Karpas-422 (cell line): ENCODE data around the gene SCARB1. TPM values are rescaled to one million over a fixed set of nuclear protein-coding genes. Genes with fewer than 3 reads are reported as not detected.

Source experiments
- DNase-seq: peaks from one replicate; pipeline ENCODE4 v3.0.0-alpha.2; 2015
- H2AFZ ChIP-seq: fragments of 200-600 bp; sonication (generic); 2 replicates; pipeline ENCODE4 v1.6.1; 2014; ENCODE audit warnings: antibody characterized with exemption, low read length, mixed read lengths
- H3K27ac ChIP-seq: fragments of 200-600 bp; sonication (generic); 2 replicates; pipeline ENCODE4 v1.5.1; 2014; ENCODE audit warnings: mild to moderate bottlenecking, low read length, moderate library complexity
- H3K27me3 ChIP-seq: fragments of 200-600 bp; sonication (generic); 2 replicates; pipeline ENCODE4 v1.6.1; 2014; ENCODE audit warnings: low read length, mixed read lengths
- H3K36me3 ChIP-seq: fragments of 200-600 bp; sonication (generic); 2 replicates; pipeline ENCODE4 v1.6.1; 2014; ENCODE audit warnings: low read length, mixed read lengths; ENCODE audit not compliant: insufficient read depth
- H3K4me1 ChIP-seq: fragments of 200-600 bp; sonication (generic); 2 replicates; pipeline ENCODE4 v1.6.1; 2014; ENCODE audit warnings: mild to moderate bottlenecking, low read length, mixed read lengths
- H3K4me2 ChIP-seq: fragments of 200-600 bp; sonication (generic); 2 replicates; pipeline ENCODE4 v1.6.1; 2014; ENCODE audit warnings: low read length, low read depth, mild to moderate bottlenecking; ENCODE audit not compliant: poor library complexity, severe bottlenecking
- H3K4me3 ChIP-seq: fragments of 200-600 bp; sonication (generic); 2 replicates; pipeline ENCODE4 v1.5.1; 2014; ENCODE audit warnings: mild to moderate bottlenecking, antibody characterized with exemption, low read length, mixed read lengths
- H3K79me2 ChIP-seq: fragments of 200-600 bp; sonication (generic); 2 replicates; pipeline ENCODE4 v1.6.1; 2014; ENCODE audit warnings: mild to moderate bottlenecking, low read length, mixed read lengths
- H3K9ac ChIP-seq: fragments of 200-600 bp; sonication (generic); 2 replicates; pipeline ENCODE4 v1.6.0; 2014; ENCODE audit warnings: low read length
- H3K9me2 ChIP-seq: fragments of 200-600 bp; sonication (generic), shearing (Covaris generic); replicated peaks from 2 replicates; pipeline ENCODE4 v1.6.0; 2014; ENCODE audit warnings: mild to moderate bottlenecking, low read length, moderate library complexity; ENCODE audit not compliant: insufficient read depth
- H3K9me3 ChIP-seq: fragments of 300-700, 200-600 bp; sonication (generic); 2 replicates; pipeline ENCODE4 v1.6.1; 2014; ENCODE audit warnings: low read length, mixed read lengths
- H4K20me1 ChIP-seq: fragments of 200-600 bp; sonication (generic); 2 replicates; pipeline ENCODE4 v1.6.1; 2014; ENCODE audit warnings: mild to moderate bottlenecking, antibody characterized with exemption, low read length, low read depth; ENCODE audit not compliant: insufficient read depth
- total RNA-seq: library from RNA; depleted of rRNA; stranded (reverse); fragments of >200 nt; shearing (Covaris generic); gene quantifications from 2 replicates; pipeline ENCODE4 v1.2.3, GENCODE V29; 2014; ENCODE audit warnings: low replicate concordance

SCARB1 gene
- total RNA-seq, 1 experiment from 2014 or later = 91.7 TPM

DNA sequence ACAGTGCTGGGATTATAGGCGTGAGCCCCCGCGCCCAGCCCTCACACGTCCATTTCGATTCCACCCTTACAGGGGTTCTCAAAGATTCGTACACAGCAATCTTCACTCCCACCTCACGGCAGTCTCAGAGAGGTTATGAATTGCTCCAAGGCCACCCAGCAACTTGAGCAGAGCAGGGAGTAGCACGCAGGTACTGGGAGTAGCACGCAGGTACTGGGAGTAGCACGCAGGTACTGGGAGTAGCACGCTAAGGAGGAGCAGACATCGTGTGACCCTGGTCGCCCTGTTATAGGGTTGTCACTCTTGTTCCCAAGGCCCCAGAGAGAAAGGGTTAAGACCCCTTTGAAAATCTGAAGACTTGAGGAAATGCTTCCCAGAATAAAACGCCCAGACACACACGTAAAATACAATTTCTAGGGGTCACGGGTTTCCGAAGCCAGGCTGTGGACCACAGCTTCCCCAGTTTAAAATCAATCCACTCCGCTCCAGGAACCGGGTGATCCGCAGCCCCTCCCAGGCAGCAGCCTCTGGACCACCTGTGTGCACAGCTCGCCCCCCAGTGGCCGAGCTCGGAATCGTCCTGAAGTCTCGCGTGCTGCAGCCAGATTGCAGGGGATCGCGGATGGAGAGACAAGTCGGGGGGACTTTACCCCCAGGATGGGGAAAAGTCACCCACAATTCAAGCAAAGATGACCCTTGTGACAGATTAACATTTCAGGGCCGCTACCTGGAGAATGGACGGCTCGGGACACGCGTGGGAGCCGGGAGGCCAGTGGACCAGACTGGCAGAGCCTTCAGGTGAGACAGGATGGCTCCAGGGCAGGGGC is 92.0 kb downstream of the SCARB1 start:
- H3K27me3 ChIP-seq = no peaks in the 10 kb centered on the region
- H2AFZ ChIP-seq = no peak overlapping the region
- no peaks in the 10 kb centered on the region; the same call in 1 of the 2 replicates for H4K20me1 ChIP-seq
- no peak overlapping the region for H3K27ac ChIP-seq
- peak; percentile 93 for DNase-seq
- H3K9me2 ChIP-seq = no peaks in the 10 kb centered on the region
- H3K4me3 ChIP-seq = no peak overlapping the region
- peak overlapping the region; percentile 14 for H3K4me2 ChIP-seq
- no peaks in the 10 kb centered on the region for H3K9me3 ChIP-seq
- H3K79me2 ChIP-seq = no peaks in the 10 kb centered on the region
- no peaks in the 10 kb centered on the region for H3K36me3 ChIP-seq
- peaks cover 55% of the 10 kb centered on the region for H3K4me1 ChIP-seq
- H3K9ac ChIP-seq = no peak overlapping the region

DNA sequence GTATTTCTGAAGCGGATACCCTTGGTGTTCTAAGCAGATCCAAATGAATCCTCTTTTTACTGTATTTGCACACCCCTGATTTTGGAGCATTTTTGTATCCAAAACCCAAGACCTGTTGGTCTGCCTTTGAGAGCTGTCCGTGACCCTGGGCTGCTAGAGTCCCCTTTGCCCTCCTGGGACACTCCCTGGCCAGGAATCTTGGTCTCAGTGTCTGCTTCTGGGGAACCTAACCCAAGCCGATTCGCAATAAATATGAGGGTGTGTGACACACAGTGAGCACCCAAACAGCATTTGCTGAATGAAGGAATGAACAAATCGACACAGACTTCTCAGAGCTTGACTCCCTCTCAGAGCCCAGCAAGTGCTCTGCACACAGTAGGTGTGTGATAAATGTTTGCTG is 92.9 kb downstream of the SCARB1 start:
- no peak overlapping the region for H3K27ac ChIP-seq
- no peaks in the 10 kb centered on the region for H3K9me2 ChIP-seq
- no peaks in the 10 kb centered on the region; the same call in 1 of the 2 replicates for H3K9me3 ChIP-seq
- H4K20me1 ChIP-seq = no peaks in the 10 kb centered on the region; the same call in 1 of the 2 replicates
- DNase-seq = no peak
- H3K4me2 ChIP-seq = no peak overlapping the region
- peaks cover 54% of the 10 kb centered on the region for H3K4me1 ChIP-seq
- H3K4me3 ChIP-seq = no peak overlapping the region
- no peak overlapping the region for H3K9ac ChIP-seq
- H3K27me3 ChIP-seq = no peaks in the 10 kb centered on the region
- no peaks in the 10 kb centered on the region for H3K79me2 ChIP-seq
- no peaks in the 10 kb centered on the region for H3K36me3 ChIP-seq
- H2AFZ ChIP-seq = no peak overlapping the region

DNA sequence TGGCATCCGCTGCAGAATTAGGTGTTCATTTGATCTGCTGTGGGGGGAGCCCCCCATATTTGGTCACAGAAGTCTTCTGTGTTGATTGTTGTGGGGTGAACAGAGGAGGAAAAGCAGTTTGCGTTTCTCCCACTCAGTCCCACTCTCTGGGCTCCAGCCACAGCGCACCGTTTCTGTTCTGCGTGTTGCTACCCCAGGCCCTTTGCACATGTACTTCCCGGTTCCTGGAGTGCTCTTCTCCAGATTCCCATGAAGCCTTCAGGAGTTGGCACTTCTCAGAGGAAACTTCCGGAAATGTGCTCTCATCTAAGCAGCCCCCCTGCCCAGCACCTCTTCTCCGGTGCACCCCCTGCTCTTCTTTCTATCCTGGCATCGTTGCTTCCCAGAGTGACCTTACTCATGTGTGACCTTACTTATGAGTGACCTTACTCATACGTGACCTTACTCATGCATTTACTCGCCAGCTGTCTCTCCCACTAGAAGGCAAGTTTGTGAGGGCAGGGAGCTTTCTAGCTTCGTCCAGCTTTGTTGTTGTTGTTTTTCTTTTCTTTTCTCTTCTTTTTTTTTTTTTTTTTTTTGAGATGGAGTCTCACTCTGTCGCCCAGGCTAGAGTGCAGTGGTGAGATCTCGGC is 93.7 kb downstream of the SCARB1 start:
- Histone ChIP-seq H3K36me3 (no peaks in the 10 kb centered on the region; the same call in 1 of the 2 replicates), H4K20me1 (no peaks in the 10 kb centered on the region; the same call in 1 of the 2 replicates), H2AFZ (no peak overlapping the region), H3K4me2 (no peak overlapping the region), H3K79me2 (no peaks in the 10 kb centered on the region), H3K27ac (no peak overlapping the region), H3K9me2 (no peaks in the 10 kb centered on the region), H3K27me3 (no peaks in the 10 kb centered on the region), H3K9ac (no peak overlapping the region), H3K4me3 (no peak overlapping the region), H3K9me3 (peaks cover 6% of the 10 kb centered on the region), H3K4me1 (peaks cover 47% of the 10 kb centered on the region)
- no peak for DNase-seq

DNA sequence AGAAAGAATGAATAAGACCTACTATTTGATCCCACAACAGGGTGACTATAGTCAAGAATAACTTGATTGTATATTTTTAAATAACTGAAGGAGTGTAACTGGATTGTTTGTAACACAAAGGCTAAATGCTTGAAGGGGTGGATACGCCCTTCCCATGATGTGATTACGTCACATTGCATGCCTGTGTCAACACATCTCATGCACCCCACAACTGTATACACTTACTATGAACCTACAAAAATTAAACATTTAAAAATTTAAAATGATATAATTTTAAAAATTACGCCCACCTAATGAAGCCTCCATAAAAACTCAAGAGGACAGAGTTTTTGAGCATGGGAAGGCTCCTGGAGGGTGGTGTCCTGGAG is 94.5 kb downstream of the SCARB1 start:
- Histone ChIP-seq H3K9me2 (no peaks in the 10 kb centered on the region), H3K27ac (no peak overlapping the region), H3K4me2 (no peak overlapping the region), H3K79me2 (no peaks in the 10 kb centered on the region), H3K36me3 (no peaks in the 10 kb centered on the region; the same call in 1 of the 2 replicates), H4K20me1 (no peaks in the 10 kb centered on the region; the same call in 1 of the 2 replicates), H3K27me3 (no peaks in the 10 kb centered on the region), H2AFZ (no peak overlapping the region), H3K9ac (no peak overlapping the region), H3K9me3 (peaks cover 12% of the 10 kb centered on the region), H3K4me3 (no peak overlapping the region), H3K4me1 (peaks cover 38% of the 10 kb centered on the region)
- DNase-seq = no peak

DNA sequence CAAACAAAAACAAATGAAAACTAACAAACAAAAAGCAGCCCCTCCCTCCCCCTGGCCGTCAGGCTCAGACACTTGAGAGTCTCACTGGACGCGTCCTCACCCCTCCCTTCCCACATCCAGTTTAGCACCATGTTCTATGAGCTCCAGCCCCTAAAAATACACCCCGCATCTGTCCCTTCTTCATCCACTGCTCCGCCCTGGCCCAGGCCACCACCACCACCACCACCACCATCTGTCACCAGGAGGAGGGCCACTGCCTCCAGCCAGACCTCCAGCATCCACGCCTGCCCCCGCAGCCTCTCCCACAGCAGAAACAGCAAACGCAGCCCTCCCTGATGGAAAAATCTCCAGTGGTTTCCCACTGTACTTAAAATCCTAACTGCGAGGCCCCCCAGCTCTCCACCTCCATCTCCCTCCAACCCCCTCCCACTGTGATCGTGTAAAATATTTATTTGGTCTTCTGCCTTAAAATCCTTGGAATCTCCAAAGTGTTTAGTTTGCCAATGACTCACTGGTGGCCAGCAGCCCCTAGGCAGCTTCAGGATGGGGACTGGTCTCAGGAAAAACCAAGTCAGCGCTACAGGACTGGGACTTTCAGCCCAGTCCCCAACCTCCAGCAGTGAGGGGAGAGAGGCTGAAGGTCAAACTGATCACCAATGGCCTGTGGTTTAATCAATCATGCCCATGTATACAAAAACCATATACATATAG is 95.1 kb downstream of the SCARB1 start:
- Histone ChIP-seq H4K20me1 (no peaks in the 10 kb centered on the region; the same call in 1 of the 2 replicates), H3K9me2 (no peaks in the 10 kb centered on the region), H3K9me3 (peaks cover 12% of the 10 kb centered on the region), H3K4me3 (no peak overlapping the region), H3K79me2 (no peaks in the 10 kb centered on the region), H3K27me3 (no peaks in the 10 kb centered on the region), H3K9ac (no peak overlapping the region), H3K27ac (no peak overlapping the region), H3K36me3 (no peaks in the 10 kb centered on the region; the same call in 1 of the 2 replicates), H2AFZ (no peak overlapping the region), H3K4me2 (no peak overlapping the region), H3K4me1 (peaks cover 34% of the 10 kb centered on the region)
- DNase-seq = no peak

DNA sequence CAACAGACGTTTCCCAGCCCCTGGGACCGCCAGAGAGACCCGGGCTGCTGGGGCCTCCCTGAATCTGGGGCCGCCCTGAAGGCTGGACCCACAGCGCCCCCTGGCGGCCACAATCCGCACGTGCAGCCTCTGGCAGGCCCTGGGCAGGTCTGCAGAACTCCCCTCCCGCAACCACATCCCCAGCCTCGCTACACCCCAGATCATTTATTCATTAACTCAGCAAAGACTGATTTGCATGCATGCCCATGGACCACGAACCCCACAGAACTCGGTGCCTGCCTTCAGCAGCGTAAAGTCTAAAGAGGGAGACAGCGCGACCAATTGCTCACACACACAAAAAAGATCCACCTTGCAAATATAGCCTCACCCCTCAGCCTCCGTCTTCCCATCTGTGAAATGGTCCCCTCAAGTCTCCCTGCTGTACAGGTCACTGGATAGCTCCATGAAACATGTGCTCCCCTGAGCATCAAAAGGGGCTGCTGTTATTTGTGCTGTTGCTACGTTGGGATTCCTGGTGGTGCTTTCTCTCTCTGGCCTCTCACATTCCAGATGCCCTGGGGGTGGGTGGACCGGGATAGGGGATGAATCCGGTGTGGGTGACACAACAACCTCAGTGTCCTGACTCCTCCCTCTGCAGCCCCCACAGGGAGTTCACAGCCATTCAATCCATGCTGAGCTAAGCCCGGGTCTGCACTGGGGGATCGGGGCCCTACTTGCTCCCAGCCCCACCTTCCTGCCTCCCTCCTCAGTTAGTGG is 96.4 kb downstream of the SCARB1 start:
- Histone ChIP-seq H3K4me3 (peak overlapping the region; percentile 5; the same call in 1 of the 2 replicates), H3K79me2 (no peaks in the 10 kb centered on the region), H3K9ac (peak overlapping the region; percentile 54), H2AFZ (no peak overlapping the region), H3K27me3 (no peaks in the 10 kb centered on the region), H3K9me3 (peaks cover 16% of the 10 kb centered on the region), H3K4me1 (peaks cover 36% of the 10 kb centered on the region), H3K36me3 (no peaks in the 10 kb centered on the region; the same call in 1 of the 2 replicates), H3K9me2 (no peaks in the 10 kb centered on the region), H3K4me2 (peak overlapping the region; percentile 53), H4K20me1 (no peaks in the 10 kb centered on the region; the same call in 1 of the 2 replicates), H3K27ac (peak overlapping the region; percentile 93)
- peak; percentile 95 for DNase-seq

DNA sequence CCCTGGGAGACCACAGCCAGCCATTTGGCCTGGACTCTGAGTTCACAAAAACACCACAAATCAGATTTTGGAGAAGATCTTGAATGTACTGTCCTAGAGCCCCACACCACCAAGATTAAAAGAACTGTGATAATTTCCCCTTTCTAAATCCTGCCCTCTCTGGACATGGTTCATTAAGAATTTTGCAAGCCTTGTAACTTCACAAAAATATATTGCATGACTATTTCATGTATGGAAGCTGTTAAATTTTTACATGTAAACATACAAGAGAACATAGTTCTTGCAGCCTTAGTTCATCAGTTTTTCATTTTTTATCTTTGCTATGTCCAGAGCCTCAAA is 97.0 kb downstream of the SCARB1 start:
- H3K4me2 ChIP-seq = peak overlapping the region; percentile 53
- no peaks in the 10 kb centered on the region for H3K9me2 ChIP-seq
- peak overlapping the region; percentile 54 for H3K9ac ChIP-seq
- no peaks in the 10 kb centered on the region for H3K27me3 ChIP-seq
- peak overlapping the region; percentile 5; the same call in 1 of the 2 replicates for H3K4me3 ChIP-seq
- no peak for DNase-seq
- H3K79me2 ChIP-seq = no peaks in the 10 kb centered on the region
- peak overlapping the region; percentile 93 for H3K27ac ChIP-seq
- H3K4me1 ChIP-seq = peaks cover 37% of the 10 kb centered on the region
- no peaks in the 10 kb centered on the region; the same call in 1 of the 2 replicates for H4K20me1 ChIP-seq
- no peak overlapping the region for H2AFZ ChIP-seq
- peaks cover 16% of the 10 kb centered on the region for H3K9me3 ChIP-seq
- H3K36me3 ChIP-seq = no peaks in the 10 kb centered on the region; the same call in 1 of the 2 replicates
